Measurements from ENCODE around the gene PIM2.

GRCh38 chrX:48918643-48919340 is at the start of gene PIM2:
- TF ChIP-seq POLR2A (IDR thresholded peaks at IDR 0.05; ENCODE audit: low read depth, low read length) = peak; percentile 98
- peak; percentile 94 for TF ChIP-seq POLR2AphosphoS5 (IDR thresholded peaks at IDR 0.05; ENCODE audit: low read depth, low read length)
- peak; percentile 97 for TF ChIP-seq TAF1 (IDR thresholded peaks at IDR 0.05; ENCODE audit: borderline replicate concordance, low read depth, low read length)
